ENCODE data around the gene SPIB.

- TF ChIP-seq CTCF (IDR thresholded peaks at IDR 0.05; ENCODE audit: low read depth, low read length, poor library complexity, severe bottlenecking), result no peak
- TF ChIP-seq EZH2phosphoT487 (IDR thresholded peaks at IDR 0.05; ENCODE audit: borderline replicate concordance, low read length), result no peak
Observed at GRCh38 chr19:50480281-50481111, 61.8 kb downstream of the SPIB start.
